Subcutaneous abdominal adipose tissue (tissue), 5 donors: Measurements from ENCODE around the gene F2R.

Experiments
- H3K27ac ChIP-seq: one replicate; pipeline ENCODE4 v1.7.0; 2013; ENCODE audit warnings: low read depth, mild to moderate bottlenecking, inconsistent platforms, low read length, moderate library complexity
- H3K27me3 ChIP-seq, 5 donors: one replicate each; pipeline ENCODE4 v1.7.0; 2013; ENCODE audit warnings: low read length in 5 of 5, inconsistent platforms in 1 of 5; ENCODE audit not compliant: control insufficient read depth in 5 of 5, insufficient read depth in 4 of 5
- H3K36me3 ChIP-seq, 5 donors: one replicate each; pipeline ENCODE4 v1.7.0; 2013; ENCODE audit warnings: low read length in 5 of 5; ENCODE audit not compliant: control insufficient read depth in 5 of 5, insufficient read depth in 5 of 5
- H3K4me1 ChIP-seq, 5 donors: one replicate each; pipeline ENCODE4 v1.7.0; 2013; ENCODE audit warnings: low read length in 5 of 5, mild to moderate bottlenecking in 3 of 5, moderate library complexity in 1 of 5; ENCODE audit not compliant: control insufficient read depth in 5 of 5, insufficient read depth in 5 of 5
- H3K4me3 ChIP-seq, 5 donors: one replicate each; pipeline ENCODE4 v1.7.0; 2013; ENCODE audit warnings: low read length in 5 of 5, low read depth in 1 of 5
- H3K9ac ChIP-seq, 5 donors: one replicate each; pipeline ENCODE4 v1.7.0; 2013; ENCODE audit warnings: low read length in 5 of 5, mild to moderate bottlenecking in 4 of 5, moderate library complexity in 3 of 5
- H3K9me3 ChIP-seq, 5 donors: one replicate each; pipeline ENCODE4 v1.7.0; 2013; ENCODE audit warnings: low read length in 5 of 5; ENCODE audit not compliant: control insufficient read depth in 5 of 5
- donor health status: healthy.
- donor health status: healthy.
- donor health status: healthy.
- donor health status: healthy.
- donor health status: healthy.

F2R gene

GRCh38 chr5:76715736-76716455 is at the start of gene F2R:
Gene F2R, plus strand, starts transcription at chr5:76716126. Its CDS starts 182 bp downstream, at chr5:76716308.
- Histone ChIP-seq H3K27me3 (peaks cover 0 to 13% (median 10%) of the 10 kb centered on the region in 5 donors), H3K4me1 (peaks cover 0 to 35% (median 31%) of the 10 kb centered on the region in 5 donors), H3K4me3 (peak within 1 kb of the TSS; percentile 61 to 88 (median 73)), H3K9ac (peak within 1 kb of the TSS; percentile 38 to 68 (median 66)), H3K27ac (no peak within 1 kb of the TSS), H3K36me3 (no peaks in the 10 kb centered on the region), H3K9me3 (no peaks in the 10 kb centered on the region)

DNA sequence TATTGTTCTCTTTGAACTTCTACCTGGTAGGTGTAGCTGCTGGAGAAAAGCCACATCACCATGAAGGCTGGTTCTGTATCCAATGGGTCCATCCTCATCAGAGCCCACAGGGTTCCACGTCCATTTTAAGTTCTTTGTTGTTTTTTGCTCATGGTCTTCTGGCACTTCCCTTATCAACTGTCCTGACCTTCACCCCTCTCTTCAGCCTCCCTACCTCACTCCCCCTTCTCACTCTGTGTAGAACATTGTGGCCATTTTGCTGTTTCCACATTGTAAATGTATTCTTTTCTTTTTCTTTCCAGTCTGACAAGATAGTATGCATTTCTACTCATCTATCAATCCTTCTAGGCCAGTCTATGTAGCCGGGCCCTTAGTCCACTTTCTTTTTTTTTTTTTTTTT is 48.4 kb upstream of the F2R start:
- H3K9me3 ChIP-seq, result no peaks in the 10 kb centered on the region
- no peak overlapping the region for H3K4me3 ChIP-seq
- H3K27ac ChIP-seq, result no peak overlapping the region
- H3K4me1 ChIP-seq, result no peaks in the 10 kb centered on the region
- no peak overlapping the region for H3K9ac ChIP-seq
- peaks cover 0 to 6% (median 0%) of the 10 kb centered on the region in 5 donors for H3K36me3 ChIP-seq
- no peaks in the 10 kb centered on the region for H3K27me3 ChIP-seq

- no peaks in the 10 kb centered on the region for H3K9me3 ChIP-seq
- no peak overlapping the region for H3K4me3 ChIP-seq
- H3K4me1 ChIP-seq, result no peaks in the 10 kb centered on the region
- H3K9ac ChIP-seq, result no peak overlapping the region
- H3K27me3 ChIP-seq, result no peaks in the 10 kb centered on the region
- H3K27ac ChIP-seq, result no peak overlapping the region
- peaks cover 0 to 3% (median 0%) of the 10 kb centered on the region in 5 donors for H3K36me3 ChIP-seq
Measured at GRCh38 chr5:76669245-76669644, 46.7 kb upstream of the F2R start.

DNA sequence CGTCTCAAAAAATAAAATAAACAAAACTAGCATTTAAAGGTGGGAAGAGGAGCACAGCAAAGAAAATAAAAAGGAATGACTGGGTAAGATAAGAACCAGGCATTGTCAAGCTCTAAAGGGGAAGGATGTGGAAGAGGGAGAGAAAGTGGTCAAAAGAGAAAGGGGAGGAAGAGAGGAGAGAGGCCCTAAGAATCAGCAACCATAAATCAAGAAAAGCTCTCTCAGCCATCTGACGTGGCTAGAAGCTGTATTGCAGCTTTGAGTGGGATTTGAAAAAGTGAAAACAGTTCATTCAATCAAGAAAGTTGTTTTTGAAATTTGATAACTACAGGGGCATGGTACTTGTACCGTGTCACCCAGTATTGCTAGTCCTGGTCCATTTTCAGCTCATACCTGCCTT is 45.4 kb upstream of the F2R start:
- Histone ChIP-seq H3K9ac (no peak overlapping the region), H3K27me3 (no peaks in the 10 kb centered on the region), H3K9me3 (no peaks in the 10 kb centered on the region), H3K4me3 (no peak overlapping the region), H3K27ac (no peak overlapping the region), H3K4me1 (no peaks in the 10 kb centered on the region), H3K36me3 (peaks cover 0 to 3% (median 0%) of the 10 kb centered on the region in 5 donors)

DNA sequence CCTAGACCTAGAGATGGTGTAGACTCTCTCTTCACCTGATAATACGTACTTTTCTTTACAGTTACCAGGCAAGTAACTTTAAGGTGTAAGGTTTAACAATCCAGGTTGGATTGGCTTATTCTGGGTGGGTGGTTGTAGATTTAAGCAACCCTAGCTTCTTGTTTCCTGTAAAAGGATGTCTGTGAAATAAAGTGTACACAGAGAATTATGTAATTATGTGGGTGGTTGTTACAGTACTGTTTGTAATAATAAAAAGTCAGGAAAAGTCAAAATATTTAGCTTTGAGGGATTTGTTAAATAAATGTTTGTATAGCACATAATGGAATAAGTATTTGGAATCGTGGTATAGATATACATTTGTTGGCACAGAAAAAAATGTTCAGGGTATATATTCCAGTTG is 43.7 kb upstream of the F2R start:
- Histone ChIP-seq H3K9ac (no peak overlapping the region), H3K4me3 (no peak overlapping the region), H3K9me3 (no peaks in the 10 kb centered on the region), H3K4me1 (no peaks in the 10 kb centered on the region), H3K27ac (no peak overlapping the region), H3K36me3 (peaks cover 0 to 3% (median 0%) of the 10 kb centered on the region in 5 donors), H3K27me3 (no peaks in the 10 kb centered on the region)

- no peaks in the 10 kb centered on the region for H3K27me3 ChIP-seq
- no peaks in the 10 kb centered on the region for H3K9me3 ChIP-seq
- no peak overlapping the region for H3K27ac ChIP-seq
- H3K4me1 ChIP-seq, result no peaks in the 10 kb centered on the region
- no peak overlapping the region for H3K9ac ChIP-seq
- H3K36me3 ChIP-seq, result peaks cover 0 to 3% (median 0%) of the 10 kb centered on the region in 5 donors
- no peak overlapping the region for H3K4me3 ChIP-seq
Measured at GRCh38 chr5:76673125-76673524, 42.8 kb upstream of the F2R start.

- Histone ChIP-seq H3K27ac (no peak overlapping the region), H3K4me1 (peaks cover 0 to 9% (median 0%) of the 10 kb centered on the region in 5 donors), H3K36me3 (peaks cover 0 to 3% (median 0%) of the 10 kb centered on the region in 5 donors), H3K9ac (no peak overlapping the region), H3K9me3 (no peaks in the 10 kb centered on the region), H3K27me3 (no peaks in the 10 kb centered on the region), H3K4me3 (no peak overlapping the region)
Measured at GRCh38 chr5:76674330-76675066, 41.4 kb upstream of the F2R start.

- no peak overlapping the region for H3K4me3 ChIP-seq
- H3K9me3 ChIP-seq, result no peaks in the 10 kb centered on the region
- H3K27me3 ChIP-seq, result no peaks in the 10 kb centered on the region
- no peak overlapping the region for H3K9ac ChIP-seq
- peaks cover 0 to 3% (median 0%) of the 10 kb centered on the region in 5 donors for H3K36me3 ChIP-seq
- peaks cover 0 to 10% (median 0%) of the 10 kb centered on the region in 5 donors for H3K4me1 ChIP-seq
- H3K27ac ChIP-seq, result no peak overlapping the region
Measured at GRCh38 chr5:76675364-76675763, 40.6 kb upstream of the F2R start.

DNA sequence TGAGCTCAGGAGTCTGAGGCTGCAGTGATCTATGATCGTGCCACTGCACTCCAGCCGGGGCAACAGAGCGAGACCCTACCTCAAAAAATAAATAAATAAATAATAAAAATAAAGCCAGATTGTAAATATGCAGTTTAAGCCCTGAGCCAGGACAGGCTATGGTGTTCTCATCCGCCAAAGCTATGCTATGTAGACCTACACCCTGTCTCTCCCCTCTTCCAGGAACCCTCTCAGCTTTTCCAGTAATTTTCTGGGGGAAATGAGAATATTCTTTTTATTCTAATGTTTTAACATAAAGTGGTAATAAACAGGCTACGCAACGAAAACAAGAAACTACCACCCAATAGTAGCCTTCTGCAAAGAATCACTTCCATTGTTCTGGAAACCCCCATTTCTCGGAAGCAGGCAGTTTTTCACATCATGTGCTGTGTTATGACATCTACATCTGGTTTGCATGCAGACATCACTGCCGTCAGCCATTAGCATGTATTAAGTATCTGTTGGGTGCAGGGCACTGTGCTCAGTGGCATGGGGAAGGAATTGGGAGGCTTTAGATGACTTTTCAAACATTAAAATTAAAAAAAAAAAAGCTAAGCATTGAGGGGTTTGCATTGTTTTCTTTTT is 38.0 kb upstream of the F2R start:
- H3K4me1 ChIP-seq, result peaks cover 0 to 10% (median 0%) of the 10 kb centered on the region in 5 donors
- no peak overlapping the region for H3K27ac ChIP-seq

GRCh38 chr5:76679231-76679630 is 36.7 kb upstream of the F2R start:
- no peak overlapping the region for H3K27ac ChIP-seq
- H3K9me3 ChIP-seq, result no peaks in the 10 kb centered on the region
- H3K4me3 ChIP-seq, result no peak overlapping the region
- no peak overlapping the region for H3K9ac ChIP-seq
- no peaks in the 10 kb centered on the region for H3K27me3 ChIP-seq
- H3K4me1 ChIP-seq, result peaks cover 0 to 10% (median 0%) of the 10 kb centered on the region in 5 donors
- H3K36me3 ChIP-seq, result peaks cover 0 to 4% (median 0%) of the 10 kb centered on the region in 5 donors

More for the DNA sequence above, 38.0 kb upstream of the F2R start:
- Histone ChIP-seq H3K36me3 (peaks cover 0 to 2% (median 0%) of the 10 kb centered on the region in 5 donors), H3K9ac (no peak overlapping the region), H3K4me3 (no peak overlapping the region), H3K27me3 (no peaks in the 10 kb centered on the region), H3K9me3 (no peaks in the 10 kb centered on the region)
